ENCODE measurements around the gene ELAC2.

ELAC2 gene

DNA sequence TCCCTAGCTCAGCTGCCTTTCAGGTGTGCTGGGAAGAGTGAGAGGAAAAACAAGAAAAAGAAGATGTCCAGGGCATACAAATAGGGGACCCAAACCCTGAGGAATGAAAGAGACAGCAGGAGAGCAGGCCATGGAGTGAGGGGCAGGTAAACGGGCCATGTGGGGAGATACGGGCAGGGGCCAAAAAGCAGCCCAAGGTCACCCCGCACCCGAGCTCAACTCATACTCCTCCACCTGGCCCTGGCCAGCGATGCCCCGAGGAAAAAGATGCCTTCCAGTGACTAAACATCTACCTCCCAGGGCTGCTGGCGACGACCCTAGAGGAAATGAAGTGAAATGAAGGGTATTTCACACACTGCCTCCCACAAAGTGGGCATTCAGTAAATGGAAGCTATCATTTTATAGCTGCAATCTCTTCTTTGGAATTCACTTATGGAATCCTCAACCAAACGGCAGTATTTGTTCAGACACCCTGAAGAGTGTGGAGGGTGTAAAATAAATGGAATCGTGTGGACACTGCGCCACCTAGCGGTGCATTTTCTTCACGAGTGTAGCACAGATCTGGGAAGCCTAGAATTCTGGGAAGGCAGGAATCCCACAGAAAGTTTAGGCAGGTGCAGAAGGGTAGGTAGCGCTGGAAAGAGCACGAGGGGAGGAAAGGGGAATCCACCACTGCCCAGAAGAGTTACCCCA, 14.9 kb downstream of the ELAC2 start:
- Histone ChIP-seq H3K9ac (ENCODE audit: low read length) (no peak overlapping the region), H4K20me1 (ENCODE audit: insufficient read depth, low read length) (no peaks in the 10 kb centered on the region), H3K9me3 (ENCODE audit: insufficient read depth, low read length) (no peaks in the 10 kb centered on the region), H3K27me3 (ENCODE audit: low read depth, low read length) (no peaks in the 10 kb centered on the region), H3K4me1 (ENCODE audit: low read length) (no peaks in the 10 kb centered on the region), H3K4me2 (ENCODE audit: low read length) (no peak overlapping the region), H3K79me2 (ENCODE audit: low read length) (no peaks in the 10 kb centered on the region; the same call in 1 of the 2 replicates), H3K27ac (ENCODE audit: low read length) (no peak overlapping the region), H3K36me3 (replicated peaks; ENCODE audit: low read depth, low read length) (peaks cover 42% of the 10 kb centered on the region), H3K4me3 (ENCODE audit: low read length) (no peak overlapping the region), H2AFZ (ENCODE audit: low read depth, low read length) (no peak overlapping the region)
- TF ChIP-seq CTCF (IDR thresholded peaks at IDR 0.05; ENCODE audit: low read depth, low read length) (peak; percentile 87), EZH2phosphoT487 (IDR thresholded peaks at IDR 0.05; ENCODE audit: low read depth) (no peak)

GRCh38 chr17:13001991-13002615, 15.7 kb downstream of the ELAC2 start:
- H3K4me1 ChIP-seq (ENCODE audit: low read length), result no peaks in the 10 kb centered on the region
- H3K9me3 ChIP-seq (ENCODE audit: insufficient read depth, low read length), result no peaks in the 10 kb centered on the region
- H3K27me3 ChIP-seq (ENCODE audit: low read depth, low read length), result no peaks in the 10 kb centered on the region
- no peaks in the 10 kb centered on the region; the same call in 1 of the 2 replicates for H3K79me2 ChIP-seq (ENCODE audit: low read length)
- no peak overlapping the region for H2AFZ ChIP-seq (ENCODE audit: low read depth, low read length)
- TF ChIP-seq CTCF (IDR thresholded peaks at IDR 0.05; ENCODE audit: low read depth, low read length) (no peak), EZH2phosphoT487 (IDR thresholded peaks at IDR 0.05; ENCODE audit: low read depth) (no peak)
- no peak overlapping the region for H3K4me3 ChIP-seq (ENCODE audit: low read length)
- no peak overlapping the region for H3K9ac ChIP-seq (ENCODE audit: low read length)
- H3K36me3 ChIP-seq (replicated peaks; ENCODE audit: low read depth, low read length), result peaks cover 40% of the 10 kb centered on the region
- H3K4me2 ChIP-seq (ENCODE audit: low read length), result no peak overlapping the region
- H4K20me1 ChIP-seq (ENCODE audit: insufficient read depth, low read length), result no peaks in the 10 kb centered on the region
- no peak overlapping the region for H3K27ac ChIP-seq (ENCODE audit: low read length)

DNA sequence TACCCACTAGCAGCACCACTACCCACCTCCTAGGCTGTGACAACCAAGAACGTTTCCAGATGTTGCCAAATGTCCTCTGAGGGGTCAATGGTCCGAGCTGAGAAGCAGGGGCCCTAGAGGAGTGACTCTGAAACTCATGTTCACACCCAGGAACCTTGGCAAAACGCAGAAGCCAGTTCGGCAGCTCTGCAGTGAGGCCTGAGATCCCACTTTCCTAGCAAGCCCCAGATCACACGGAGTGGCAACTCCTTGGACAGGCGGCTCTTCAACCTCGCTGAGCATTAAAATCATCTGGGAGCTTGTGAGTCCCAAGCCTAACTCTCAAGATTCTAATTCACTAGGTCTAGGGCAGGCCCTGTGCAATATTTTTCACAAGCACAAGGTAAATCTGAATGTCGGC, 17.3 kb downstream of the ELAC2 start:
- no peaks in the 10 kb centered on the region for H3K4me1 ChIP-seq (ENCODE audit: low read length)
- H3K9me3 ChIP-seq (ENCODE audit: insufficient read depth, low read length), result no peaks in the 10 kb centered on the region
- H3K79me2 ChIP-seq (ENCODE audit: low read length), result no peaks in the 10 kb centered on the region; the same call in 1 of the 2 replicates
- no peak overlapping the region for H3K9ac ChIP-seq (ENCODE audit: low read length)
- no peak overlapping the region for H3K4me2 ChIP-seq (ENCODE audit: low read length)
- TF ChIP-seq CTCF (IDR thresholded peaks at IDR 0.05; ENCODE audit: low read depth, low read length), result no peak
- no peak for TF ChIP-seq EZH2phosphoT487 (IDR thresholded peaks at IDR 0.05; ENCODE audit: low read depth)
- no peak overlapping the region for H2AFZ ChIP-seq (ENCODE audit: low read depth, low read length)
- no peaks in the 10 kb centered on the region for H4K20me1 ChIP-seq (ENCODE audit: insufficient read depth, low read length)
- peaks cover 39% of the 10 kb centered on the region for H3K36me3 ChIP-seq (replicated peaks; ENCODE audit: low read depth, low read length)
- H3K27ac ChIP-seq (ENCODE audit: low read length), result no peak overlapping the region
- H3K4me3 ChIP-seq (ENCODE audit: low read length), result no peak overlapping the region
- H3K27me3 ChIP-seq (ENCODE audit: low read depth, low read length), result no peaks in the 10 kb centered on the region

DNA sequence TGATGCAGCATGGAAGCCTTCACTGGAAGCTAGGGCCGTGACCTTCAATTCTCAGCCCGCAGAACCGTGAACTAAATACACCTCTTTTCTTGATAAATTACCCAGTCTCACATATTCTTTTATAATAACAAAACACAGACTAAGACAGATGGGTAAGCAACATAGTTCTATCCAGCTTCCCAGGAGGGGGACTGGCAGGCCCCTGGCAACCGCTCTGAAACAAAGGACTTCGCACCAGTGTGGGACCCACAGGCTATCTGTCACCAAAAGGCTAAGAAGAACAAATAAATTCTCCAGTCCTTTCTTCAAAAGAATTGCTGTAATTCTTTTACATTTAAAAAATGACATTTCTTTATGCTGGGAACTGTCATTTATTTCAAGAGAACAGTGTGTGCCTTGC, 19.0 kb downstream of the ELAC2 start:
- H4K20me1 ChIP-seq (ENCODE audit: insufficient read depth, low read length), result no peaks in the 10 kb centered on the region
- H3K4me2 ChIP-seq (ENCODE audit: low read length), result no peak overlapping the region
- H3K79me2 ChIP-seq (ENCODE audit: low read length), result no peaks in the 10 kb centered on the region; the same call in 1 of the 2 replicates
- no peak overlapping the region for H3K9ac ChIP-seq (ENCODE audit: low read length)
- no peak for TF ChIP-seq EZH2phosphoT487 (IDR thresholded peaks at IDR 0.05; ENCODE audit: low read depth)
- TF ChIP-seq CTCF (IDR thresholded peaks at IDR 0.05; ENCODE audit: low read depth, low read length), result no peak
- H3K36me3 ChIP-seq (replicated peaks; ENCODE audit: low read depth, low read length), result peaks cover 38% of the 10 kb centered on the region
- no peaks in the 10 kb centered on the region for H3K4me1 ChIP-seq (ENCODE audit: low read length)
- no peak overlapping the region for H3K4me3 ChIP-seq (ENCODE audit: low read length)
- H2AFZ ChIP-seq (ENCODE audit: low read depth, low read length), result no peak overlapping the region
- H3K9me3 ChIP-seq (ENCODE audit: insufficient read depth, low read length), result no peaks in the 10 kb centered on the region
- no peak overlapping the region for H3K27ac ChIP-seq (ENCODE audit: low read length)
- no peaks in the 10 kb centered on the region for H3K27me3 ChIP-seq (ENCODE audit: low read depth, low read length)
